Left ventricle myocardium inferior (tissue), 1 donor: ENCODE measurements around the gene RAB3C. TPM values are rescaled to one million over a fixed set of nuclear protein-coding genes. Genes with fewer than 3 reads are reported as not detected.
A peak's percentile ranks its signal among the peaks of the same experiment; 100 is the strongest.
"Not testable (repeated sequence)": the region's sequence is repeated elsewhere in the genome, so short reads cannot be mapped to it uniquely, and the experiment has no call there.

Experiments used
- DNase-seq: peaks from one replicate; pipeline ENCODE4 v3.0.0-alpha.2; 2020
- H3K27ac ChIP-seq: fragments of 200-600 bp; replicated peaks from 2 replicates; pipeline ENCODE4 v1.8.0; 2021
- H3K27me3 ChIP-seq: fragments of 200-600 bp; 2 replicates; pipeline ENCODE4 v1.8.0; 2021; ENCODE audit warnings: low read depth
- H3K36me3 ChIP-seq: fragments of 200-600 bp; 2 replicates; pipeline ENCODE4 v1.8.0; 2021
- H3K4me1 ChIP-seq: fragments of 200-600 bp; 2 replicates; pipeline ENCODE4 v1.8.0; 2021
- H3K4me3 ChIP-seq: fragments of 200-600 bp; 2 replicates; pipeline ENCODE4 v1.8.0; 2021; ENCODE audit warnings: mild to moderate bottlenecking, moderate library complexity
- H3K9me3 ChIP-seq: fragments of 200-600 bp; replicated peaks from 2 replicates; pipeline ENCODE4 v1.8.0; 2021
- intact Hi-C: fragments of 100-400 bp; cut with micrococcal nuclease; formaldehyde crosslinking; loops from one replicate; pipeline ENCODE4 v1.11.0; 2022
- long read RNA-seq: library from polyadenylated mRNA; unstranded; transcript quantifications from one replicate; pipeline ENCODE4 v2.0.0, GENCODE V29; 2021
- total RNA-seq: library from RNA; stranded (reverse); fragmentation: NEBNext Ultra II Directional; extraction: Animal tissue kit (Norgen Biotek cat#: 25700); gene quantifications from one replicate; pipeline ENCODE4 v1.2.1, GENCODE V29; 2021
- TF ChIP-seq, protein P1 (sequence below): fragments of 200-600 bp; IDR thresholded peaks from 2 replicates; pipeline ENCODE4 v1.8.0; 2021; ENCODE audit warnings: antibody characterized with exemption, mild to moderate bottlenecking, borderline replicate concordance
- donor health status: DM: no; HTN: yes; CAD: no; lungs with severe emphysema.

Gene RAB3C, protein sequence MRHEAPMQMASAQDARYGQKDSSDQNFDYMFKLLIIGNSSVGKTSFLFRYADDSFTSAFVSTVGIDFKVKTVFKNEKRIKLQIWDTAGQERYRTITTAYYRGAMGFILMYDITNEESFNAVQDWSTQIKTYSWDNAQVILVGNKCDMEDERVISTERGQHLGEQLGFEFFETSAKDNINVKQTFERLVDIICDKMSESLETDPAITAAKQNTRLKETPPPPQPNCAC
- total RNA-seq: 1.2 TPM
- long read RNA-seq, partial matches to known transcripts: 0 of 1 reads
- long read RNA-seq, other reads (novel, unspliced or antisense): 1 of 1 reads

DNA sequence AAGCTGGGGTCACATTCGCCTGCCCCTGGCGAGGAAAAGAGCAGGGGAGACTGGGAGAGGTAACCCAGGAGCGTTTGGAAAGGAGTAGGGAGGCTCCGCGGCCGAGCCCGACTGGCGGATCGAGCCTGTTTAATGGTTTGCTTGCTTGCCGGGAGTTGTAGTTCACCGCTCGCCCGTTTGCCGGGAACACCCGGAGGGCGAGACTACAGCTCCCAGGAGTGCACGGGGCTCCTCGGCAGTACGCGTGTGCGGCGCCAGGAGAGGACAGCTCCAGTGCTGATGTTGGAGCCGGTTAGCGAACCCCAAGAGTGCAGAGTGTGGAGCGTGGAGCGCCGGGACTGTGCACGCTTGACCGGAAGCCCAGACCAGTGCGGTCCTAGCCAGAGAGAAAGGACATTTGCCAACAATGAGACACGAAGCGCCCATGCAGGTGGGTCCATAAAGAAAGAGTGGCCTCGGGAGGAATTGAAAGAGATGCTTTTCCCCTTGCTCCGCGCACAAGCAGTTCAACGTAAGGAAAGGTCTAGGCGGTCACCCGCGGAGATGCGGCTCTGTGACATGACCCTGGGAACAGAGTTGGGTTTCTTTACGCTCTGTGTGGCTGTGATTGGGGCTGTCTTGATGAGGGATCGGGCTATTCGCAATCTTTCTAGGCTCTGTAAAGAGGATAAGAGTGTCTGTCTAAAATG, at the start of gene RAB3C:
RAB3C (plus strand) TSS at position 273 of the 689 bp plus-strand sequence; CDS start at position 407, 134 bp downstream.
- TF ChIP-seq, protein P1, sequence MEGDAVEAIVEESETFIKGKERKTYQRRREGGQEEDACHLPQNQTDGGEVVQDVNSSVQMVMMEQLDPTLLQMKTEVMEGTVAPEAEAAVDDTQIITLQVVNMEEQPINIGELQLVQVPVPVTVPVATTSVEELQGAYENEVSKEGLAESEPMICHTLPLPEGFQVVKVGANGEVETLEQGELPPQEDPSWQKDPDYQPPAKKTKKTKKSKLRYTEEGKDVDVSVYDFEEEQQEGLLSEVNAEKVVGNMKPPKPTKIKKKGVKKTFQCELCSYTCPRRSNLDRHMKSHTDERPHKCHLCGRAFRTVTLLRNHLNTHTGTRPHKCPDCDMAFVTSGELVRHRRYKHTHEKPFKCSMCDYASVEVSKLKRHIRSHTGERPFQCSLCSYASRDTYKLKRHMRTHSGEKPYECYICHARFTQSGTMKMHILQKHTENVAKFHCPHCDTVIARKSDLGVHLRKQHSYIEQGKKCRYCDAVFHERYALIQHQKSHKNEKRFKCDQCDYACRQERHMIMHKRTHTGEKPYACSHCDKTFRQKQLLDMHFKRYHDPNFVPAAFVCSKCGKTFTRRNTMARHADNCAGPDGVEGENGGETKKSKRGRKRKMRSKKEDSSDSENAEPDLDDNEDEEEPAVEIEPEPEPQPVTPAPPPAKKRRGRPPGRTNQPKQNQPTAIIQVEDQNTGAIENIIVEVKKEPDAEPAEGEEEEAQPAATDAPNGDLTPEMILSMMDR: peak; percentile 47
- peak within 1 kb of the TSS; percentile 71 for H3K4me3 ChIP-seq
- DNase-seq: peak; percentile 89
- H3K4me1 ChIP-seq: peaks cover 16% of the 10 kb centered on the region
- intact Hi-C loops: no loop called here
- no peaks in the 10 kb centered on the region for H3K9me3 ChIP-seq
- no peaks in the 10 kb centered on the region for H3K36me3 ChIP-seq
- no peak within 1 kb of the TSS for H3K27ac ChIP-seq
- H3K27me3 ChIP-seq: peaks cover 66% of the 10 kb centered on the region

DNA sequence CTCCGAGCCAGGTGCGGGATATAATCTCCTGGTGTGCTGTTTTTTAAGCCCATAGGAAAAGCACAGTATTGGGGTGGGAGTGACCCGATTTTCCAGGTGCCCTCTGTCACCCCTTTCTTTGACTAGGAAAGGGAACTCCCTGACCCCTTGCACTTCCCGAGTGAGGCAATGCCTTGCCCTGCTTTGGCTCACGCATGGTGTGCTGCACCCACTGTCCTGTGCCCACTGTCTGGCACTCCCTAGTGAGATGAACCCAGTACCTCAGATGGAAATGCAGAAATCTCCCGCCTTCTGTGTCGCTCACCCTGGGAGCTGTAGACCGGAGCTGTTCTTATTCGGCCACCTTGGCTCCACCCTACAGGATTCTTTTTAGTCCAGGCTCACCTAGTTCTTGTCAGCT, 40.9 kb upstream of the RAB3C start:
- H3K4me1 ChIP-seq, H3K27me3 ChIP-seq, H3K4me3 ChIP-seq, H3K27ac ChIP-seq, DNase-seq, intact Hi-C loops, H3K36me3 ChIP-seq: not testable (repeated sequence)
- peaks cover 18% of the 10 kb centered on the region for H3K9me3 ChIP-seq

DNA sequence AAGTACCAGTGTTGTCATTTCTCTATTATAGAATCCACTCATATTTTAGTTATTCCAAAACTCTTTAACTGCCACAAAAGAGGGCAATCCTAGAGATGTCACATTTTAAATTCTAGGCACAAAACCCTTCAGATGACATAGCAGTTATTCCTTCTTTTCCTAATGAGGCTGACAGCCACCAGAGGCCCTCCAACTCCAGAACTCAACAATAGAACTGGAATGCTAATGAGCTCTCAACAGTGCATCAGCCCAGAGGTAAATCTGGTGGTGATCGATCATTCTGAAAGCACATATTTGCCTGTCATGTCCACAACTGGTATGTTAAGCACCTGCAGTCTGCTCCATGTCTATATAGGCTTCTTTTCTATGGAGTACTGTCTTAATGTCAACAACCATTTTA, 40.2 kb upstream of the RAB3C start:
- Histone ChIP-seq H3K4me3 (no peak overlapping the region), H3K36me3 (no peaks in the 10 kb centered on the region), H3K9me3 (peaks cover 15% of the 10 kb centered on the region), H3K27ac (no peak overlapping the region), H3K4me1 (no peaks in the 10 kb centered on the region), H3K27me3 (no peaks in the 10 kb centered on the region)
- DNase-seq: no peak
- intact Hi-C loops: no loop called here
- TF ChIP-seq, protein P1: no peak

DNA sequence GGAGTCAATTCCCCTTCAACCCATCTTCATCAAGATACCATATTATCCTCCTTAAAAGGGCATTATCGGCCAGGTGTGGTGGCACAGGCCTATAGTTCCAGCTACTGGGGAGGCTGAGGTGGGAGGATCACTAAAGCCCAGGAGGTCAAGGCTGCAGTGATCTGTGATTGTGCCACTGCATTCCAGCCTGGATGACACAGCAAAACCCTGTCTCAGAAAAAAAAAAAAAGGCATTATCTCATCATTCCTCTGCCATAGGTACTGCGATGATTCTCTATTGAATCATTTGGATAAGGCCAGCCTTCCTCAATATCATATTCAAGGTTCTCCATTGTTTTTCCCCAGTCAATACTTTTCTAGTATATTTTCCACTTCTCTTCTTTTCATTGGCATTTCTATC, 39.2 kb upstream of the RAB3C start:
- TF ChIP-seq, protein P1: no peak
- Histone ChIP-seq H3K4me3 (no peak overlapping the region), H3K36me3 (no peaks in the 10 kb centered on the region), H3K27me3 (no peaks in the 10 kb centered on the region), H3K27ac (no peak overlapping the region), H3K9me3 (peaks cover 11% of the 10 kb centered on the region), H3K4me1 (no peaks in the 10 kb centered on the region)
- intact Hi-C loops: no loop called here
- DNase-seq: no peak

DNA sequence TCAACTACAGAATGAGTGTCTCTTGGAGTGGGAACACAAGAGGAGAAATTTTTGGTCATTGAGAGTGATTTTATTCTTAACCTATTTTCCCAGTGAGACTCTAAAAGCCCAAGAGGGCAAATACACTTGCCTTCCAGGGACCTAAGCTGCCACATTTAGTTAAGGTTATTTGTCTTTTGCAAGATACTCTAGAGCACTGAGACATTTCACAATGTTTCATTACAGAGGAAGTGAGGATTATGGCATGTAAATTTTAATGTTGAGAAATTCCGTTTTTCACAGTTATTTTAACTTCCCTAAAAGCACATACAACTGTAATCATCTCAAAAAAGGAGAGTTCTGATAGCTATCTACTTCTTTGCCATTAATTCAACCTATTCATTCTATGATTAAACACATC, 38.7 kb upstream of the RAB3C start:
- Histone ChIP-seq H3K36me3 (no peaks in the 10 kb centered on the region), H3K27ac (no peak overlapping the region)
- intact Hi-C loops: no loop called here

More for the DNA sequence above, 38.7 kb upstream of the RAB3C start:
- no peaks in the 10 kb centered on the region for H3K27me3 ChIP-seq
- H3K9me3 ChIP-seq: peaks cover 11% of the 10 kb centered on the region
- no peak overlapping the region for H3K4me3 ChIP-seq
- H3K4me1 ChIP-seq: no peaks in the 10 kb centered on the region
- DNase-seq: no peak
- TF ChIP-seq, protein P1: no peak
